PC-9 (cell line): ENCODE results near the gene SLC6A6.

Experiments used
- EZH2 ChIP-seq: fragments of 200-600 bp; sonication (generic); IDR thresholded peaks from 2 replicates; pipeline ENCODE4 v1.8.0; 2017; ENCODE audit warnings: antibody characterized with exemption, low read depth
- TF ChIP-seq, protein P1 (sequence below): fragments of 200-600 bp; sonication (generic); conservative IDR thresholded peaks from 2 replicates; pipeline ENCODE4 v1.6.1; 2017; ENCODE audit warnings: mixed run types, antibody characterized with exemption, mild to moderate bottlenecking, moderate library complexity

GRCh38 chr3:14484741-14485140, 82.3 kb downstream of the SLC6A6 start:
- TF ChIP-seq, protein P1, sequence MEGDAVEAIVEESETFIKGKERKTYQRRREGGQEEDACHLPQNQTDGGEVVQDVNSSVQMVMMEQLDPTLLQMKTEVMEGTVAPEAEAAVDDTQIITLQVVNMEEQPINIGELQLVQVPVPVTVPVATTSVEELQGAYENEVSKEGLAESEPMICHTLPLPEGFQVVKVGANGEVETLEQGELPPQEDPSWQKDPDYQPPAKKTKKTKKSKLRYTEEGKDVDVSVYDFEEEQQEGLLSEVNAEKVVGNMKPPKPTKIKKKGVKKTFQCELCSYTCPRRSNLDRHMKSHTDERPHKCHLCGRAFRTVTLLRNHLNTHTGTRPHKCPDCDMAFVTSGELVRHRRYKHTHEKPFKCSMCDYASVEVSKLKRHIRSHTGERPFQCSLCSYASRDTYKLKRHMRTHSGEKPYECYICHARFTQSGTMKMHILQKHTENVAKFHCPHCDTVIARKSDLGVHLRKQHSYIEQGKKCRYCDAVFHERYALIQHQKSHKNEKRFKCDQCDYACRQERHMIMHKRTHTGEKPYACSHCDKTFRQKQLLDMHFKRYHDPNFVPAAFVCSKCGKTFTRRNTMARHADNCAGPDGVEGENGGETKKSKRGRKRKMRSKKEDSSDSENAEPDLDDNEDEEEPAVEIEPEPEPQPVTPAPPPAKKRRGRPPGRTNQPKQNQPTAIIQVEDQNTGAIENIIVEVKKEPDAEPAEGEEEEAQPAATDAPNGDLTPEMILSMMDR = no peak
- TF ChIP-seq EZH2 = no peak
